Natural killer cell (primary cell): ENCODE data around the gene ICOS. TPM values are rescaled to one million over a fixed set of nuclear protein-coding genes. Genes with fewer than 3 reads are reported as not detected.
"Not testable (repeated sequence)": the region's sequence is repeated elsewhere in the genome, so short reads cannot be mapped to it uniquely, and the experiment has no call there.

ENCODE experiments used
- ATAC-seq, 3 donors: fragments of 150-1000 bp in 2 of 3; fragments of 200-7000 bp in 1 of 3; cut with Tn5 transposase; 1 replicate in 1 of 3; 2 replicates in 2 of 3; pipeline ENCODE4 v1.10.0; 2021; ENCODE audit warnings: mild to moderate bottlenecking in 2 of 3, moderate library complexity in 2 of 3
- DNase-seq, 2 donors: peaks; one replicate each; pipeline versions ENCODE4 v3.0.0 to v3.0.0-alpha.2; 2013 to 2021; ENCODE audit warnings: mixed read lengths in 1 of 2
- H3K27ac ChIP-seq: one replicate; pipeline ENCODE4 v1.5.1; 2013; ENCODE audit warnings: mild to moderate bottlenecking, low read length
- H3K27me3 ChIP-seq: one replicate; pipeline ENCODE4 v1.6.1; 2013; ENCODE audit warnings: low read length; ENCODE audit not compliant: control insufficient read depth, insufficient read depth
- H3K36me3 ChIP-seq: one replicate; pipeline ENCODE4 v1.6.1; 2013; ENCODE audit warnings: low read length; ENCODE audit not compliant: control insufficient read depth, insufficient read depth
- H3K4me1 ChIP-seq: one replicate; pipeline ENCODE4 v1.6.1; 2013; ENCODE audit warnings: low read length; ENCODE audit not compliant: control insufficient read depth, insufficient read depth
- H3K4me3 ChIP-seq: one replicate; pipeline ENCODE4 v1.5.1; 2013; ENCODE audit warnings: low read length
- H3K9me3 ChIP-seq: one replicate; pipeline ENCODE4 v1.6.1; 2013; ENCODE audit warnings: low read length; ENCODE audit not compliant: control insufficient read depth, insufficient read depth
- H3K27ac Mint-ChIP-seq, 2 donors: one replicate each; pipeline ENCODE4 v1.8.0; 2022; ENCODE audit warnings: mild to moderate bottlenecking in 2 of 2, mixed read lengths in 2 of 2, moderate library complexity in 1 of 2
- H3K27me3 Mint-ChIP-seq, 2 donors: one replicate each; pipeline ENCODE4 v1.8.0; 2022; ENCODE audit warnings: low read depth in 2 of 2, mixed read lengths in 2 of 2
- H3K36me3 Mint-ChIP-seq: one replicate; pipeline ENCODE4 v1.8.0; 2022; ENCODE audit warnings: mixed read lengths
- H3K4me1 Mint-ChIP-seq, 2 donors: one replicate each; pipeline ENCODE4 v1.8.0; 2022; ENCODE audit warnings: mixed read lengths in 2 of 2
- H3K4me3 Mint-ChIP-seq: one replicate; pipeline ENCODE4 v1.8.0; 2022; ENCODE audit warnings: mild to moderate bottlenecking, moderate library complexity, mixed read lengths
- H3K9me3 Mint-ChIP-seq, 2 donors: one replicate each; pipeline ENCODE4 v1.8.0; 2022; ENCODE audit warnings: mixed read lengths in 2 of 2
- WGBS: methylation state at CpG from one replicate; pipeline ENCODE4 v1.1.7; 2013; ENCODE audit warnings: missing lambda C conversion rate; ENCODE audit not compliant: insufficient coverage; 5-methylcytosine and 5-hydroxymethylcytosine counted together
- intact Hi-C: fragments of 100-400 bp; cut with micrococcal nuclease; formaldehyde crosslinking; loops from one replicate; pipeline ENCODE4 v1.14.2; 2022
- total RNA-seq, 4 donors: library from RNA; stranded (reverse); fragments of 120-200 nt in 1 of 4; gene quantifications; one replicate each; pipeline versions ENCODE4 v1.2.3 to v1.2.4, GENCODE V29; 2013 to 2022
- TF ChIP-seq, protein P1 (sequence below): fragments of 200-600 bp; IDR thresholded peaks from one replicate; pipeline ENCODE4 v1.8.0; 2022; ENCODE audit warnings: antibody characterized with exemption

The ICOS gene
- total RNA-seq, 3 donors from 2014 or later (not counting 1 experiment from before 2014, with no cell fraction given): 0.35 to 4.2 (median 1.7) TPM

DNA sequence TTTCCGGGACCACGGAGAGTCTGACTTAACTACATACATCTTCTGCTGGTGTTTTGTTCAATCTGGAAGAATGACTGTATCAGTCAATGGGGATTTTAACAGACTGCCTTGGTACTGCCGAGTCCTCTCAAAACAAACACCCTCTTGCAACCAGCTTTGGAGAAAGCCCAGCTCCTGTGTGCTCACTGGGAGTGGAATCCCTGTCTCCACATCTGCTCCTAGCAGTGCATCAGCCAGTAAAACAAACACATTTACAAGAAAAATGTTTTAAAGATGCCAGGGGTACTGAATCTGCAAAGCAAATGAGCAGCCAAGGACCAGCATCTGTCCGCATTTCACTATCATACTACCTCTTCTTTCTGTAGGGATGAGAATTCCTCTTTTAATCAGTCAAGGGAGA, 23.1 kb downstream of the ICOS start:
- H3K4me1 ChIP-seq: no peaks in the 10 kb centered on the region

DNA sequence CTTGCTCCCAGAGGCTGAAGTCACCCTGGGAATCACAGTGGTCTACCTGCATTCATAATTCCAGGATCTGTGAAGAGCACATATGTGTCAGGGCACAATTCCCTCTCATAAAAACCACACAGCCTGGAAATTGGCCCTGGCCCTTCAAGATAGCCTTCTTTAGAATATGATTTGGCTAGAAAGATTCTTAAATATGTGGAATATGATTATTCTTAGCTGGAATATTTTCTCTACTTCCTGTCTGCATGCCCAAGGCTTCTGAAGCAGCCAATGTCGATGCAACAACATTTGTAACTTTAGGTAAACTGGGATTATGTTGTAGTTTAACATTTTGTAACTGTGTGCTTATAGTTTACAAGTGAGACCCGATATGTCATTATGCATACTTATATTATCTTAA, 24.2 kb downstream of the ICOS start:
- H3K27ac ChIP-seq: no peak overlapping the region
- peaks cover 0 to 2% of the 10 kb centered on the region in 2 donors for H3K27me3 Mint-ChIP-seq
- no peaks in the 10 kb centered on the region for H3K9me3 ChIP-seq
- H3K4me3 ChIP-seq: no peak overlapping the region
- H3K27me3 ChIP-seq: no peaks in the 10 kb centered on the region
- no peak overlapping the region for H3K27ac Mint-ChIP-seq
- TF ChIP-seq, protein P1, sequence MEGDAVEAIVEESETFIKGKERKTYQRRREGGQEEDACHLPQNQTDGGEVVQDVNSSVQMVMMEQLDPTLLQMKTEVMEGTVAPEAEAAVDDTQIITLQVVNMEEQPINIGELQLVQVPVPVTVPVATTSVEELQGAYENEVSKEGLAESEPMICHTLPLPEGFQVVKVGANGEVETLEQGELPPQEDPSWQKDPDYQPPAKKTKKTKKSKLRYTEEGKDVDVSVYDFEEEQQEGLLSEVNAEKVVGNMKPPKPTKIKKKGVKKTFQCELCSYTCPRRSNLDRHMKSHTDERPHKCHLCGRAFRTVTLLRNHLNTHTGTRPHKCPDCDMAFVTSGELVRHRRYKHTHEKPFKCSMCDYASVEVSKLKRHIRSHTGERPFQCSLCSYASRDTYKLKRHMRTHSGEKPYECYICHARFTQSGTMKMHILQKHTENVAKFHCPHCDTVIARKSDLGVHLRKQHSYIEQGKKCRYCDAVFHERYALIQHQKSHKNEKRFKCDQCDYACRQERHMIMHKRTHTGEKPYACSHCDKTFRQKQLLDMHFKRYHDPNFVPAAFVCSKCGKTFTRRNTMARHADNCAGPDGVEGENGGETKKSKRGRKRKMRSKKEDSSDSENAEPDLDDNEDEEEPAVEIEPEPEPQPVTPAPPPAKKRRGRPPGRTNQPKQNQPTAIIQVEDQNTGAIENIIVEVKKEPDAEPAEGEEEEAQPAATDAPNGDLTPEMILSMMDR: no peak
- ATAC-seq (no peak), DNase-seq (no peak)
- H3K4me3 Mint-ChIP-seq: no peak overlapping the region
- H3K4me1 Mint-ChIP-seq: no peaks in the 10 kb centered on the region
- H3K9me3 Mint-ChIP-seq: no peaks in the 10 kb centered on the region
- H3K4me1 ChIP-seq: no peaks in the 10 kb centered on the region
- intact Hi-C loops: no loop called here
- no peaks in the 10 kb centered on the region for H3K36me3 Mint-ChIP-seq
- 100% methylated on average over 2 of the region's 2 CpGs for WGBS
- H3K36me3 ChIP-seq: peaks cover 3% of the 10 kb centered on the region

More for the DNA sequence above, 23.1 kb downstream of the ICOS start:
- intact Hi-C loops: no loop called here
- H3K27ac Mint-ChIP-seq: no peak overlapping the region
- TF ChIP-seq, protein P1: no peak
- H3K4me3 Mint-ChIP-seq: no peak overlapping the region
- WGBS: 94% methylated on average over 3 of the region's 4 CpGs
- H3K4me1 Mint-ChIP-seq: no peaks in the 10 kb centered on the region
- no peak overlapping the region for H3K27ac ChIP-seq
- peaks cover 0 to 2% of the 10 kb centered on the region in 2 donors for H3K27me3 Mint-ChIP-seq
- H3K9me3 Mint-ChIP-seq: no peaks in the 10 kb centered on the region
- H3K27me3 ChIP-seq: no peaks in the 10 kb centered on the region
- no peaks in the 10 kb centered on the region for H3K9me3 ChIP-seq
- H3K36me3 Mint-ChIP-seq: no peaks in the 10 kb centered on the region
- H3K4me3 ChIP-seq: no peak overlapping the region
- DNase-seq (peak in 1 of 2 donors; percentile 1), ATAC-seq (no peak)
- peaks cover 3% of the 10 kb centered on the region for H3K36me3 ChIP-seq

DNA sequence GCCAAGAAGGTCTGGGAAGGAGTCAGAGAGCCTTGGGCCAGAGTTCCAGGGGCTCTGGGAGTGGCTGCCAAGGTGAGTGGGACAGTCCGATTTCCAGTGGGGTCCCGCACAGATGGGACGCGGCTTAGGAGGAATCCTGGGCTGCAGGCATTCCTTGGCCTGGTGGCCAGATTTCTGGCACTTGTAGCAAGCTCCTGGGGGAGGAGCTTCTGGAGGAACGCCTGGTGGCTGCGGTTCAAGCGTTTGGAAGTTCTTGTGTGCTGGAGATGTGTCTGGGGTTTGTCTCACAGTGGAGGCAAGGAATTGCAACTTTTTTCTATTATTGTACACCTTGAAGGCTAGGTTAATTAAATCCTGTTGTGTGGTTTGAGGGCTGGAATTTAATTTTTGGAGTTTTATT, 28.6 kb downstream of the ICOS start:
- H3K27me3 Mint-ChIP-seq, H3K4me1 ChIP-seq, ATAC-seq, H3K36me3 Mint-ChIP-seq, DNase-seq, H3K4me3 Mint-ChIP-seq, H3K36me3 ChIP-seq, H3K27me3 ChIP-seq, H3K27ac Mint-ChIP-seq, intact Hi-C loops, H3K9me3 Mint-ChIP-seq, H3K27ac ChIP-seq, H3K4me1 Mint-ChIP-seq, H3K4me3 ChIP-seq, H3K9me3 ChIP-seq: not testable (repeated sequence)
- 94% methylated on average over 7 of the region's 7 CpGs for WGBS

DNA sequence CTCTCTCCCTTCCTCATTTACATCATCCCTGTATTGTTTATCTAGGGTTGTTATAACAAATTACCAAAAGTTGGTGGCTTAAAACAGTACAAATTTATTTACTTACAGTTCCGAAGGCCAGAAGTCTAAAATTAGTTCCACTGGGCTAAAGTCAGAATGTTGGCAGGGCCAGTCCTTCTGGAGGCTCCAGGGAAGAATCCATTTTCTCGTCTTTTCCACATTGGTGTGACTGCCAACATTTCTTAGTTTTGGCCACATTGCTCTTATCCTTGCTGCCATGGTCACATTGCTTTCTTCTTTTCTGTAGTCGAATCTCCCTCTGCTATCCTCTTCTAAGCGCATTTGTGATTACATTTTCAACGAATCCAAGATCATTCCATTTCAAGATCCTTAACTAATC, 34.7 kb downstream of the ICOS start:
- DNase-seq (no peak), ATAC-seq (no peak)
- Mint-ChIP-seq H3K4me1 (no peaks in the 10 kb centered on the region), H3K9me3 (no peaks in the 10 kb centered on the region), H3K36me3 (no peaks in the 10 kb centered on the region), H3K27ac (no peak overlapping the region), H3K27me3 (peaks cover 15 to 18% of the 10 kb centered on the region in 2 donors), H3K4me3 (no peak overlapping the region)
- 93% methylated on average over 5 of the region's 5 CpGs for WGBS
- Histone ChIP-seq H3K4me3 (no peak overlapping the region), H3K27ac (no peak overlapping the region), H3K27me3 (no peaks in the 10 kb centered on the region), H3K36me3 (no peaks in the 10 kb centered on the region), H3K9me3 (no peaks in the 10 kb centered on the region), H3K4me1 (no peaks in the 10 kb centered on the region)
- TF ChIP-seq, protein P1: no peak
- intact Hi-C loops: no loop called here
